Activated naive CD4-positive, alpha-beta T cell treated with anti-CD3 and anti-CD28 coated beads, Interleukin-2, amount 10 ng/mL, durations not matched to agents 7 days and 5 days (primary cell): ENCODE results near the gene ABCA5.

Experiments used
- CTCF ChIA-PET: fragments of 350-600 bp; sonication (Branson Sonifier 250); formaldehyde crosslinking; loops from one replicate; lab custom pipeline; 2021; ENCODE audit warnings: antibody characterized with exemption; lab: Charles Lee
- DNase-seq: peaks from one replicate; pipeline ENCODE4 v3.0.0-alpha.2; 2020
- H3K27ac Mint-ChIP-seq: one replicate; pipeline ENCODE4 v1.8.0; 2021; ENCODE audit warnings: mild to moderate bottlenecking, moderate library complexity, mixed read lengths
- H3K27me3 Mint-ChIP-seq: one replicate; pipeline ENCODE4 v1.8.0; 2021; ENCODE audit warnings: mild to moderate bottlenecking, mixed read lengths
- H3K36me3 Mint-ChIP-seq: one replicate; pipeline ENCODE4 v1.8.0; 2021; ENCODE audit warnings: mixed read lengths
- H3K4me1 Mint-ChIP-seq: one replicate; pipeline ENCODE4 v1.8.0; 2021; ENCODE audit warnings: mixed read lengths
- H3K4me3 Mint-ChIP-seq: one replicate; pipeline ENCODE4 v1.8.0; 2021; ENCODE audit warnings: mild to moderate bottlenecking, moderate library complexity, mixed read lengths
- H3K9me3 Mint-ChIP-seq: one replicate; pipeline ENCODE4 v1.8.0; 2021; ENCODE audit warnings: mixed read lengths

Gene ABCA5

GRCh38 chr17:69344939-69345338, 18.0 kb upstream of the ABCA5 start:
- H3K27me3 Mint-ChIP-seq: peaks cover 8% of the 10 kb centered on the region
- H3K4me3 Mint-ChIP-seq: no peak overlapping the region
- no peak overlapping the region for H3K27ac Mint-ChIP-seq
- no peaks in the 10 kb centered on the region for H3K36me3 Mint-ChIP-seq
- CTCF ChIA-PET: no interaction called here
- no peak for DNase-seq
- no peaks in the 10 kb centered on the region for H3K9me3 Mint-ChIP-seq
- no peaks in the 10 kb centered on the region for H3K4me1 Mint-ChIP-seq

GRCh38 chr17:69342896-69343644, 16.1 kb upstream of the ABCA5 start:
- no peak overlapping the region for H3K27ac Mint-ChIP-seq
- no peak for DNase-seq
- H3K4me1 Mint-ChIP-seq: no peaks in the 10 kb centered on the region
- no peak overlapping the region for H3K4me3 Mint-ChIP-seq
- H3K36me3 Mint-ChIP-seq: no peaks in the 10 kb centered on the region
- peaks cover 4% of the 10 kb centered on the region for H3K27me3 Mint-ChIP-seq
- no peaks in the 10 kb centered on the region for H3K9me3 Mint-ChIP-seq
- CTCF ChIA-PET: no interaction called here

GRCh38 chr17:69339937-69340336, 13.0 kb upstream of the ABCA5 start:
- peaks cover 5% of the 10 kb centered on the region for H3K4me1 Mint-ChIP-seq
- peaks cover 4% of the 10 kb centered on the region for H3K27me3 Mint-ChIP-seq
- H3K36me3 Mint-ChIP-seq: no peaks in the 10 kb centered on the region
- no peaks in the 10 kb centered on the region for H3K9me3 Mint-ChIP-seq
- H3K4me3 Mint-ChIP-seq: no peak overlapping the region
- CTCF ChIA-PET: interaction anchor here (1.3 kb wide), 1 partner anchor 185 kb away, joined by 6 read pairs; no protein-coding TSS in a partner anchor
- no peak for DNase-seq
- no peak overlapping the region for H3K27ac Mint-ChIP-seq

GRCh38 chr17:69336996-69337395, 10.1 kb upstream of the ABCA5 start:
- Mint-ChIP-seq H3K36me3 (no peaks in the 10 kb centered on the region), H3K9me3 (no peaks in the 10 kb centered on the region), H3K27ac (no peak overlapping the region), H3K4me3 (no peak overlapping the region), H3K27me3 (peaks cover 10% of the 10 kb centered on the region), H3K4me1 (peaks cover 5% of the 10 kb centered on the region)
- CTCF ChIA-PET: interaction anchor here (3.1 to 4.4 kb wide), 2 partner anchors 58 to 187 kb away, joined by 19 to 31 read pairs; no protein-coding TSS in a partner anchor
- DNase-seq: no peak

GRCh38 chr17:69336580-69336979, 9.6 kb upstream of the ABCA5 start:
- H3K9me3 Mint-ChIP-seq: no peaks in the 10 kb centered on the region
- DNase-seq: no peak
- H3K27ac Mint-ChIP-seq: no peak overlapping the region
- peaks cover 10% of the 10 kb centered on the region for H3K27me3 Mint-ChIP-seq
- no peaks in the 10 kb centered on the region for H3K36me3 Mint-ChIP-seq
- no peak overlapping the region for H3K4me3 Mint-ChIP-seq
- peaks cover 5% of the 10 kb centered on the region for H3K4me1 Mint-ChIP-seq
- CTCF ChIA-PET: interaction anchor here (3.1 to 4.4 kb wide), 2 partner anchors 59 to 187 kb away, joined by 19 to 31 read pairs; no protein-coding TSS in a partner anchor

DNA sequence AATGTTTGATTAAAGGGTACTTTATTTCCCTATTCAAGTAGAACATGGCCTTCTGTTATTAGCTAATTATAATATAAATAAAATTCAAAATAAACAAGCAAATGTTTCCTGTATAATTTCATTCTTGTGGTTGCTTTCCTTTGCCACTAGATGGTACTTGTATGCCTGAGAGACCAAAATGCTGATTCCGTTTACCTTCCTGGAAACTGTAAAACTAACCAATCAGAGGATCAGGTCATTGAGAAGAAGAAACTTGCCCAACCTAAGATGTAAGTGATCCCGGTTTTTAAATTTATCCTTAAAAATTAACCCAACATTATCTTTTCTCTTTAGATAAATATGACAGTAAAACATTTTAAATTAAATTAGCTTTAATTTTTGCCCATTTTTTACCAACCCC, 8.1 kb upstream of the ABCA5 start:
- peaks cover 10% of the 10 kb centered on the region for H3K27me3 Mint-ChIP-seq
- H3K9me3 Mint-ChIP-seq: no peaks in the 10 kb centered on the region
- no peak for DNase-seq
- no peak overlapping the region for H3K4me3 Mint-ChIP-seq
- no peak overlapping the region for H3K27ac Mint-ChIP-seq
- CTCF ChIA-PET: interaction anchor here (0.7 to 4.4 kb wide), 6 partner anchors 9 to 226 kb away, joined by 3 to 31 read pairs (median 6); partner anchors contain the start of gene MAP2K6
- H3K4me1 Mint-ChIP-seq: peaks cover 5% of the 10 kb centered on the region
- H3K36me3 Mint-ChIP-seq: no peaks in the 10 kb centered on the region

DNA sequence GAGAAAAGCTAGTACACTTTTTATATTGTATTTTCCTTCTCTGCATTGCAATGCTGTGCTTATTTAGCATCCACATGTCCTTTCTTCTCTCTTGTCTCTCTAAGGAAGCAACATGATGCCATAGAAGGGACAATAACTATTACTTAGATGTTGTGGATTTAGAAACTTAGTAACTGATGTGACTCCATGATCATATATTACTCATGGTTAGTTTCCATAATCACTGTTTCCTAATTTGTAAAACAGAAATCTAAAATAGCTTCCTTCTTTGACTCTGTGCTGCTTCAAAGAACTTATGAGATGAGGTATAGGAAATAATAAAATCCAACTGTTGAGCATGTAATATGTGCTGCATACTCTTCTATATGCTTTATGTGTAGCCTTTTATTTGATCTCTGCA, 6.6 kb upstream of the ABCA5 start:
- Mint-ChIP-seq H3K4me1 (peaks cover 5% of the 10 kb centered on the region), H3K27me3 (peaks cover 10% of the 10 kb centered on the region), H3K36me3 (no peaks in the 10 kb centered on the region), H3K9me3 (no peaks in the 10 kb centered on the region), H3K4me3 (no peak overlapping the region), H3K27ac (no peak overlapping the region)
- CTCF ChIA-PET: interaction anchor here (4.4 kb wide), 1 partner anchor 62 kb away, joined by 19 read pairs; no protein-coding TSS in a partner anchor
- no peak for DNase-seq

GRCh38 chr17:69331756-69332155, 4.8 kb upstream of the ABCA5 start:
- no peak for DNase-seq
- Mint-ChIP-seq H3K36me3 (peaks cover 1% of the 10 kb centered on the region), H3K27me3 (peaks cover 13% of the 10 kb centered on the region), H3K4me3 (no peak overlapping the region), H3K9me3 (no peaks in the 10 kb centered on the region), H3K27ac (no peak overlapping the region), H3K4me1 (peaks cover 15% of the 10 kb centered on the region)
- CTCF ChIA-PET: no interaction called here

DNA sequence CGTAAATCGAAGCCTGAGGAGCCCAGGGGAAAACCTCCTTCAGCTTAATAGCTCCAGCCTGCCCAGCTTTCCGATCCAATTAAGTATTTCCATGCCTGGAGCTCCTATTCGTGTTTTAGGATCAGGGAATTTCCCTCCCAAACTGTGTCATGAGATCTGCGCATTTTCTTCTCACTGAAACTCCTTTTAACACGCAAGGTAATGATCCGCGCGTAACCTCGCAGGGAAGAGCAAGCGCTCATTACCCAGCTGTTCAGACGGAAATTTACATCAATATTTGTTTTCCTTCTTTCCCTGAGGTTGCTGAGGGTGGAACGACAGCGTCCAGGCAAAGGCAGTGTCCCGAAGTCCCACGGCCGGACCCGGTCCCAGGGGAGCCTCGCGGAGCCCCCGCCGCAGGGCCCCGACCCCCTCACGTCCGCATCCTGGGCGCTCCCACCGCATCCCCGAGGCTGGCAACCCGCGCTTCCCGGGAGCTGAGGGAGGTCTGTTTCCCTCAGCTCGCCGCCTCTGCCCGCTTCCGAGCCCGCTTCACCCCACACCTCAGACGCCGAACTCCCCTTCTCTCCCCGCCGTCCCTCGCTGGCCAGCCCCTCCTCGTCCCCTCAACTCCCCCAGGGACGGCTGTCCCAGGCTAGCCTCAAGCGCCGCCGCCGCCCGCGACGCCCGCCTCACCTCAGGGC, 415 bp downstream of the ABCA5 start:
- no peaks in the 10 kb centered on the region for H3K9me3 Mint-ChIP-seq
- CTCF ChIA-PET: interaction anchor here (0.6 to 1.1 kb wide), 2 partner anchors 8 to 64 kb away, joined by 3 to 5 read pairs; no protein-coding TSS in a partner anchor
- H3K4me1 Mint-ChIP-seq: peaks cover 29% of the 10 kb centered on the region
- H3K4me3 Mint-ChIP-seq: peak overlapping the region; percentile 97
- peak overlapping the region; percentile 91 for H3K27ac Mint-ChIP-seq
- DNase-seq: no peak
- H3K36me3 Mint-ChIP-seq: peaks cover 2% of the 10 kb centered on the region
- H3K27me3 Mint-ChIP-seq: peaks cover 7% of the 10 kb centered on the region

DNA sequence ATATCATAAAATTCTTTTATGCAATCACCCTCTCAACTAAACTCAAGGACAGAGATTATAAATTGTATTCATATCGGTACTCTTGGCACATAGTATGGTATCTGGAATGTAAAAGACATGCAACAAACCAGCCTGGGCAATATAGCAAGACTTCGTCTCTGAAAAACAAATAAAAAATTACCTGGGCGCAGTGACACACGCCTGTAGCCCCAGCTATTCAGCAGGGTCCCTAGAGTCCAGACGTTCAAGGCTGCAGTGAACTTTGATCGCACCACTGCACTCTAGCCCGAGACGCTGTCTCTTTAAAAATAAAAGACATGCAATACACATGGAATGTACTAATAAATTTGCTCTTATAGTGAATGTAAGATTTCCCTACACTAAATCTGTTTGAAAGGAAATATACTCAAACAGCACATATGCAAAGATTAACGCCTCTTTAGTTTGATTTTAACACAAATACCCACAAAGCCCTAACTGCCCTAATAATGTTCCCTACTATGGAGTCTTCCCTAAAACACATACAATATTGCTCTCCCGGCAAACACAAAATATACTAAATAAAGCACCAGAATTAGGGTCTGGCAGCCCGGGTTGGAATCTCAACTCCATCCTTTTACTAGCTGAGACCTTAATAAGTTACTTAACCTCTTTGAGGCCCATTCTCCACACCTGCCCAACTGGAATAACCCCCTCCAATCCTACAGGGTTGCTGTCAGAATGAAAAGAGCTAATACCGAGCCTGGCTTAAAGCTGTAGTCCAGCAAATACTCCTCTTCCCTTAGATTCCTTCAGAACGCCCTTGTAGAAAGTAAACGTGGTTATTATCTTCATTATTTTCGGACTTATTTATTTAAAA, 1.2 kb downstream of the ABCA5 start:
- no peaks in the 10 kb centered on the region for H3K9me3 Mint-ChIP-seq
- peak overlapping the region; percentile 97 for H3K4me3 Mint-ChIP-seq
- peaks cover 2% of the 10 kb centered on the region for H3K36me3 Mint-ChIP-seq
- H3K27ac Mint-ChIP-seq: peak overlapping the region; percentile 45
- CTCF ChIA-PET: interaction anchor here (0.6 to 1.1 kb wide), 2 partner anchors 9 to 64 kb away, joined by 3 to 5 read pairs; no protein-coding TSS in a partner anchor
- no peak for DNase-seq
- peaks cover 29% of the 10 kb centered on the region for H3K4me1 Mint-ChIP-seq
- H3K27me3 Mint-ChIP-seq: peaks cover 7% of the 10 kb centered on the region

GRCh38 chr17:69323806-69324205, 3.1 kb downstream of the ABCA5 start:
- CTCF ChIA-PET: no interaction called here
- DNase-seq: no peak
- H3K9me3 Mint-ChIP-seq: no peaks in the 10 kb centered on the region
- H3K27ac Mint-ChIP-seq: no peak overlapping the region
- no peak overlapping the region for H3K4me3 Mint-ChIP-seq
- peaks cover 7% of the 10 kb centered on the region for H3K27me3 Mint-ChIP-seq
- peaks cover 29% of the 10 kb centered on the region for H3K4me1 Mint-ChIP-seq
- H3K36me3 Mint-ChIP-seq: peaks cover 3% of the 10 kb centered on the region

- Mint-ChIP-seq H3K36me3 (peaks cover 1% of the 10 kb centered on the region), H3K4me1 (peaks cover 12% of the 10 kb centered on the region), H3K9me3 (no peaks in the 10 kb centered on the region), H3K27me3 (peaks cover 3% of the 10 kb centered on the region), H3K27ac (no peak overlapping the region), H3K4me3 (no peak overlapping the region)
- CTCF ChIA-PET: no interaction called here
- DNase-seq: no peak
These were observed 6.1 kb downstream of the ABCA5 start for GRCh38 chr17:69320908-69321238.

DNA sequence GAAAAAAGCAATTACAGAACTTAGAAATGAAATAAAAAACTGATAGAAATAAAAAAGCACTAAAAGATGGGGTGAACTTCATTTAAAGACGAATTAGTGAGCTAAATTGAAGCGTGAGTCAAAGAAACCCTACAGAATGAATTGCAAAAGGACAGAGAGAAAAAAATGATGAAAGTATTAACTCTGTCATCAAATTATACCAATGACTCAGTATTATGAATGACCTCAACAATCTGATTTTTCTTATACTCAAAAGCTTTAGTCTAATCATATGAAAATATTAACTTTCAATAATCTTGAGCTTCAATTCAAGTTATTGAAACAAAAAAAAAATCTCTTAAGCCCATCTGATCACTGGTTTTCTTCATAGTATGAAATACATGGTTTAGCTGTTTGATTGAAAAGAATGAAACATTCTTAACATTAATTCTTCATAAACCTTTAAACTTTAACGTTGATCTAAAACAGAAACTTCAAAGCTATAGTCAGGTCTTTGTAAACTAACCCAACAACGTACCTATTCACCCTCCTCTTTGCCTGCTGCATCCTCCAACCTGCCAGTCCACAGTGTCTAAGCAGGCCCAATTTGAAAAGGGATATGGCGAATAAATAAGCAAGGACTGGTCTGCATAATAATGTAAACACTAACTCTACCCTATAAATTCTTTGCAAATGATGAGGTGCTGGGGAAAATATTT, 6.6 kb downstream of the ABCA5 start:
- H3K27me3 Mint-ChIP-seq: peaks cover 3% of the 10 kb centered on the region
- no peaks in the 10 kb centered on the region for H3K9me3 Mint-ChIP-seq
- peaks cover 1% of the 10 kb centered on the region for H3K36me3 Mint-ChIP-seq
- no peak overlapping the region for H3K4me3 Mint-ChIP-seq
- DNase-seq: no peak
- H3K4me1 Mint-ChIP-seq: peaks cover 7% of the 10 kb centered on the region
- CTCF ChIA-PET: no interaction called here
- no peak overlapping the region for H3K27ac Mint-ChIP-seq
